Measurements from ENCODE around the gene ESYT2.

Gene ESYT2

DNA sequence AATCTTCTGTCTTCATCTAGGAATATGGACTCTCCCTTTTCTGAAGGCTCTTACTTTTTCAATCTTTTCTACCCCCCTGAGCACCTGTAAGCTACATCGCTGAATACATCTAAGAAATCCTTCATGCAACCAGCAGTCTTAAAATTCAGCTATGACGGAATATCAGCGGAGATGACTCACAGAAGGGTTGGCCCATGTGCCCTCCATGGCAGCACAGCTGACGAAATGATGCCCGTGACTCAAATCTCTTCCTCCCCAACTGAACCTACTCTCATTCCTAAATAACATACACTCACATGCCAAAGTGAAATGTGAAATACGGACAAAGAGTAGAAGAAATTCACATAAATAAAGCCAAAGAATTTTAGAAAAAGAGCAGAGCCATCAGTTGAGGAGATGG is 94.4 kb downstream of the ESYT2 start:
- Histone ChIP-seq H3K27ac (no peak overlapping the region), H3K4me3 (no peak overlapping the region)

DNA sequence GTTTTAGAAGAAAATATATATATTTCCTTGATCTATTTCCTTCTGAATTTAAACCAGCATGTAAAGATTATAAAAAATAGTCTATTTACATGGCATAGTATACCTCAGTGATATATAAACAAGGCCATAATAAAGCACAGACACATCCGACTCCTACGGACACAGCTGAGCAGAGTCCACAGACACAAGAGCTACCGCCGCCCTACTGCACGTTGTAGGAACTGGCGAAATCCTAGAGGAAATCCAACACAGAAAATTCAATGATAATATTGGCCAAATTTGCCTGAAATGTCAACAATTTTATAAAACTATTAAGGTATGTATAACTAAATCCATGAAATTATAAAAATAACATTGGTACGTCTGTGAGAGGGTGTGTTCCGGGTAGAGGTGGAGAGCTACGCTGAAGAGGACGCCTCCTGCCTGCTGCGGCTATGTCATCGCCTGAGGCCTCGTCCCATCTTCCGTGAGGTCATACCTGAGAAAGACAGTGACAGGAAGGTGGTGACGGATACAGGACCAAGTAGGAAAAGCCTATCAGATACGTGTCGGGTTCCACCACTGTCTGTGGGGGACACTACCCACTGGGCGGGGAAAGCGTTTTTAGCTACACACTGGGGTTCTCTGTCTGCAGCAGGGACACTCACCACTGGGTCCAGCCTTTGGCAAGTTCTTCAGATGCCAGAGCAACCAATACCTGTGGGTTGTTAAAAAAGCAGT is 95.4 kb downstream of the ESYT2 start:
- Histone ChIP-seq H3K4me3 (no peak overlapping the region), H3K27ac (no peak overlapping the region)

DNA sequence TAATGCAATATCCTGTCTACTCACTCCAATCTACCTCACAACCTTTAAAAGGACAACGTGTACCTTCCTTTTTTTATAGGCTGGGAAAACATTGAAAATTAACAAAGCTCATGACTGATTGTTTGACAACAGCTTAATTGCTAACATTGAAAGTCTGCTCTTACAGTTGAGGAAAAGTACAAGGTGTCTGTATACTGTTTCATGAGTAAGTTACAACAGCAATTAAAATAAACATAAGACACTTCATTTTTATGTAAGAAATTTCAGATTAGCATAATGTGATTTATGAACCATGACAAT is 96.1 kb downstream of the ESYT2 start:
- Histone ChIP-seq H3K27ac (no peak overlapping the region), H3K4me3 (no peak overlapping the region)

DNA sequence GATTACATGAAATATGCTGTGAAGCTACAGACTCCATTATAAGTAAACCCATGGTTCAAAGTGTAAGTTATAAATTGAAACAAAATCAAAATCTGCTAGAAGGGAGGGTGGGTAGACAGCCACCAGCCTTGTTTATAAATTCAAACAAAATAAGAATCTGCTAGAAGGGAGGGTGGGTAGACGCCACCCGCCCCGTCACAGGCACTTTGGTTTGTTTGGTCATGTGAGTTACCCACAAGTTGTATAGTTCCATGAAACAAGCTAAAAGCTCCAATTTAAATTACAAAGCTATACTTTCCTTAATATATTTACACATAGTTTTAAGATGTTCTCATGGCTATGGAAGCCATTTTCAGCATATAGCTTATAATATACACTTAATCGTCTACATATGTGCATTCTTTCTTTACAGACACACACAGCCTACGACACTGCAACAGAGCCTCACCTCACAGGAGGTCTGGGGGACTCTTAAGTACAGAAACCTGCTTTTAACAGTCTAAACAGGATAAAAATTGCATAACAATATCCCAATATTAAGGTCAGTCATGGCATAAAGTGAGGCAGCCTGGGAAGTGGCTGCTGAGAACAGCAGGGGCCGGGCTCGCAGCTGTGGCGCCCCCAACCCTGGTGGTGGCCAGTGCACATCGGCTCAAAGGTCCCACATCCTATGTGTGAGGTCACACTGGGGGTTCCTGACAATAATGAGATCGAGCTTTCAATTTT is 96.7 kb downstream of the ESYT2 start:
- H3K4me3 ChIP-seq, result no peak overlapping the region
- no peak overlapping the region for H3K27ac ChIP-seq

- H3K27ac ChIP-seq, result no peak overlapping the region
Measured at GRCh38 chr7:158731761-158732160, 97.5 kb downstream of the ESYT2 start.

GRCh38 chr7:158730383-158731346 is 98.6 kb downstream of the ESYT2 start:
- no peak overlapping the region for H3K27ac ChIP-seq
- no peak overlapping the region for H3K4me3 ChIP-seq

More at GRCh38 chr7:158731761-158732160, 97.5 kb downstream of the ESYT2 start:
- H3K4me3 ChIP-seq, result no peak overlapping the region

- no peak overlapping the region for H3K4me3 ChIP-seq
Measured at GRCh38 chr7:158729646-158730382, 99.5 kb downstream of the ESYT2 start.

DNA sequence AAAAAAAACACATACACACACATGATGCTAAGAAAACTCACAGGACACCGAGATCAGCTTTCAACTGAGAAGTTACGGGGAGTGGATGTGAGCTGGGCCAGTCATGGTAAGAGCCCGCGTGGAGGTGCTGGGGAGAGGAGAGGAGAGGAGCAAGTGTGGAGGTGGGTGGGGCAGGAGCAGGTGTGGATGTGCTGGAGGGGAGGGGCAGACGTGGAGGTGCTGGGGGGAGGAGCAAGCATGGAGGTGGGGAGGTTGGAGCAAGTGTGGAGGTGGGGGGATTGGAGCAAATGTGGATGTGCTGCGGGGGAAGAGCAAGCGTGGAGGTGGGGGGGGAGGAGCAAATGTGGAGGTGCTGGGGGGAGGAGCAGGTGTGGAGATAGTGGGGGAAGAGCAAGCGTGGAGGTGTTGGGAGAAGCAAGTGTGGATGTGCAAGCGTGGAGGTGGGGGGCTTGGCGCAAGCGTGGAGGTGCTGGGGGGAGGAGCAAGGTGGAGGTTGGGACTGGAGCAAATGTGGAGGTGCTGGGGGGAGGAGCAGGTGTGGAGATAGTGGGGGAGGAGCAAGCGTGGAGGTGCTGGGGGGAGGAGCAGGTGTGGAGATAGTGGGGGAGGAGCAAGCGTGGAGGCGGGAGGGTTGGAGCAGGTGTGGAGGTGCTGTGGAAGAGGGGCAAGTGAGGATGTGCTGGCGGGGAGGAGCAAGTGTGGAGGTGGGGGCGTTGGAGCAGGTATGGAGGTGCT is 100.2 kb downstream of the ESYT2 start:
- H3K4me3 ChIP-seq, result no peak overlapping the region

More at GRCh38 chr7:158729646-158730382, 99.5 kb downstream of the ESYT2 start:
- no peak overlapping the region for H3K27ac ChIP-seq

DNA sequence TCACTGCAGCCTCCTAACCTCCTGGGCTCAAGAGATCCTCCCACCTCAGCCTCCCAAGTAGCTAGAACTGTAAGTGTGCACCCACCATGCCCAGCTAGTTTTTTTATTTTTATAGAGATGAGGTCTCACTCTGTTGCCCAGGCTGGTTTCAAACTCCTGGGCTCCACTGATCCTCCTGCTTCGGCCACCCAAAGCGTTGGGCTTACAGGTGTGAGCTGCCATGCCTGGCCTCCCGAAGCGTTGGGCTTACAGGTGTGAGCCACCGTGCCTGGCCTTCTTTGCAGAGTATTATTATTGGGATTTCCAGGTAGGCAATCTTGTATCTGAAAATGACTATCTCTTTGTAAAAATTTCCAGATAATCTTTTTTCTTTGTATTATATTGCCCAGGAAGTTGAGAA is 101.6 kb downstream of the ESYT2 start:
- no peak overlapping the region for H3K4me3 ChIP-seq
- H3K27ac ChIP-seq, result no peak overlapping the region

More for the DNA sequence above, 100.2 kb downstream of the ESYT2 start:
- H3K27ac ChIP-seq, result no peak overlapping the region

GRCh38 chr7:158726277-158726807 is 103.0 kb downstream of the ESYT2 start:
- Histone ChIP-seq H3K4me3 (no peak overlapping the region), H3K27ac (no peak overlapping the region)

- H3K4me3 ChIP-seq, result no peak overlapping the region
- H3K27ac ChIP-seq, result no peak overlapping the region
Measured at GRCh38 chr7:158725506-158725800, 103.9 kb downstream of the ESYT2 start.

GRCh38 chr7:158724658-158725505 is 104.4 kb downstream of the ESYT2 start:
- H3K27ac ChIP-seq, result no peak overlapping the region
- no peak overlapping the region for H3K4me3 ChIP-seq

- Histone ChIP-seq H3K4me3 (no peak overlapping the region), H3K27ac (no peak overlapping the region)
Measured at GRCh38 chr7:158723714-158724385, 105.5 kb downstream of the ESYT2 start.

DNA sequence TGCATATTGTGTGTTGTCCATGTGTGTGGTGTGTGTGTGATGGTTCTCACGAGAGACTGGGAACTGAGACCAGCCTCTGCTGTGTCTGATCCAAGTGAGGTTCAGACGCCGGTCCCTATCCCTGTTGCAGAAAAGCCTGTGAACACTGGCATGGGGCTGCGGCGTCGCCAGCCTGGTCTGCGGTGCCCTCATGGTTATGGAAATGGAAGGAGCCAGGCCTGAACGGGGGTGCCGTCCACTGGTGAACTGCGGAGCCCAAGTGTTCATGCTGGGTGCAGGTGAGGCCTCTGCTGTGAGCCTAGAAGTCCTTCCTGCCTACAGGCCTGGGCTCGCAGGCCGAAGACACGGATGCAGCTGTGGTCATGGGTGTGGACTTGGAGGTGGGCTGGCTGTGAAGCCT is 106.0 kb downstream of the ESYT2 start:
- Histone ChIP-seq H3K27ac (no peak overlapping the region), H3K4me3 (no peak overlapping the region)

- H3K4me3 ChIP-seq, result no peak overlapping the region
- no peak overlapping the region for H3K27ac ChIP-seq
Measured at GRCh38 chr7:158722574-158723237, 106.6 kb downstream of the ESYT2 start.

- H3K27ac ChIP-seq, result no peak overlapping the region
- no peak overlapping the region for H3K4me3 ChIP-seq
Measured at GRCh38 chr7:158720112-158720511, 109.2 kb downstream of the ESYT2 start.

GRCh38 chr7:158716802-158717201 is 112.5 kb downstream of the ESYT2 start:
- no peak overlapping the region for H3K27ac ChIP-seq

More at GRCh38 chr7:158716802-158717201, 112.5 kb downstream of the ESYT2 start:
- no peak overlapping the region for H3K4me3 ChIP-seq
